Iris pigment epithelial cell (primary cell): Measurements from ENCODE around the gene MYOCOS.
"Not testable (repeated sequence)": the region's sequence is repeated elsewhere in the genome, so short reads cannot be mapped to it uniquely, and the experiment has no call there.

ENCODE experiments used
- DNase-seq: peaks from one replicate; pipeline ENCODE4 v3.0.0-alpha.2; 2011; ENCODE audit warnings: low read depth

Gene MYOCOS, protein sequence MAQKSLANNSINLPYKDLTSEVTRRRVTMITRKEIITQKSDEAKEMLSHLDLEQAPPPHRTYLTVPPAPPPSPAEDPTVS

DNA sequence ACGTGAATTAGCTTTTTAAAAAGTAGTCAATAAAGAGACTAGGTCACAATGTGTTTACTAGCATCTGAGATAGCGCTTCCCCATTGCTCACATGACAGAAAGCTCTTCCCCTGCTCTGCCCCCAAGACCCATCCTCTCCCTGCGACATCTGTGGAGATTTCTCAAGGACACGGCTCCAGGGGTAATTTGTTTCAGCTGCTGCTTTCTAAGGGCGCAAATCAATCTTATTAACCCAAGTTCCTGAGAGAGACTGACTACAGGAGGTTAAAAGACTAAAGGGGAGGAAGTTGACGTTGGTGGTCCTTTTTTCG lies at the start of gene MYOCOS:
MYOCOS (plus strand) TSS at position 92 of the 311 bp plus-strand sequence. CDS start 1,641 bp downstream, outside the sequence.
- no peak for DNase-seq

DNA sequence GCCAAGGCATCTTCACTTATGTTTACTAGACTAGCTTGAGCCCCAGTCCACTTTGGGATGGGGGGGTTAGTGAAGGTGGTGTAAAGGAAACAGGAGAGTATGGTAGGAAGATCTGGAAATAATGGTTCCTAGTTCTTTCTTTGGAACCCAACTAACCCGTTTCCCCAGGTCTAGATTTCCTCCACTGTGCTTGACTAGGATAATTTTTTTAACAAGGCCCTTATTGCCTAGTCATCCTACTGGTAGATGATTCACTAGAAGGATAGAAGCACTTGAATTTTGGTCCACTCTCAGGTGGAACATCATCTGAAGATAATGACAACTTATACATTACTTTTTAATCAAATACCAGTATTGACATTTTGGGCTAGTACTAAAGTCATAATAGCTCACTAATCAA lies 45.9 kb upstream of the MYOCOS start:
- no peak for DNase-seq

DNA sequence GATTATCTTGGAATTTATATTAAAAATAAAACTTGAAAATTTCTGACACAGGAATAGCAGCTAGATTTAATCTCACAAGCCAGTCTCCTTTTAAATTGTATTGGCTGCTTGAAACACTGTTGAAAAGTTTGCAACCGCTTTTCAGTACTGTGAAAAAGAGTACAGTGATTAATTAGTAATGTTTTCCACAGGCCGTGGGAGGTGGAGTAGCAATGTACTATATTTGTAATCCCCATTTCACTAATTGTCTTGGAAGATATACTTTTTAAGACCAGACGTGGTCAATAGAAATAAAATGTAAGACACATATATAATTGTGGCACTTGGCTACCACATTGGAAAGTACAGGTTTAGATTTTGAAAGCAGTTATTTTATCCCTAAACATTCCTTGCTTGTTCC lies 40.8 kb upstream of the MYOCOS start:
- no peak for DNase-seq

DNA sequence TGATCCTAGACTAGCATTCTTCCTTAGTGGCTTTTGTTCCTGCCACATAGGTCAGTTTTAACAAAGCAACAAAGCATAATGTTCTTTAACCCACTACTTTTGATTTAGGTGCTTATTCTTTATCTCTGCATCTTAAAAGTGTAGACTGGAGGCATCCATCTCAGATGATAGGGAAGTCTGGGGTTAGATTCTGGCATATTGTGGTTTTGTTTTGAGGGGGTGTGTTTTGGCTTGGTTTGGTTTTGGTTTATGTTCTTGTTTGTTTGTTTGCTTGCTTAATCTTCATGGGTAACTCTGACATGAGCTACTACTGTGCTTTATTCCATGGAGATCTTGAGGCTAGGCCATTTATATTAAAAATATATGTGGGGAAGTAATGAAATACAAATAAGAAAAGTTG lies 40.3 kb upstream of the MYOCOS start:
- no peak for DNase-seq

DNA sequence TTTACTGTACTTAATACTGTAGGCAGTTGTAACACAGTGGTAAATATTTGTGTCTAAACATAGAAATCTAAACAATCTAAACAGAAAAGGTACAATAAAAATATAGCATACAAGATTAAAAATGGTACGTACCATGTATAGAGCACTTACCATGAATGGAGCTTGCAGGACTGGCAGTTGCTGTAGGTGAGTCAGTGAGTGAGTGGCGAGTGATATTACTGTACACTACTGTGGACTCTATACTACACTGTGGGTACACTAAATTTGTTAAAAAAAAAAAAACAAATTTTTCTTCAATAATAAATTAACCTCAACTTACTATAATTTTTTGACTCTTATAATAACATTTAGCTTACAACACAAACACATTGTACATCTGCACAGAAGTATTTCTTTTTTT lies 39.5 kb upstream of the MYOCOS start:
- DNase-seq: no peak

DNA sequence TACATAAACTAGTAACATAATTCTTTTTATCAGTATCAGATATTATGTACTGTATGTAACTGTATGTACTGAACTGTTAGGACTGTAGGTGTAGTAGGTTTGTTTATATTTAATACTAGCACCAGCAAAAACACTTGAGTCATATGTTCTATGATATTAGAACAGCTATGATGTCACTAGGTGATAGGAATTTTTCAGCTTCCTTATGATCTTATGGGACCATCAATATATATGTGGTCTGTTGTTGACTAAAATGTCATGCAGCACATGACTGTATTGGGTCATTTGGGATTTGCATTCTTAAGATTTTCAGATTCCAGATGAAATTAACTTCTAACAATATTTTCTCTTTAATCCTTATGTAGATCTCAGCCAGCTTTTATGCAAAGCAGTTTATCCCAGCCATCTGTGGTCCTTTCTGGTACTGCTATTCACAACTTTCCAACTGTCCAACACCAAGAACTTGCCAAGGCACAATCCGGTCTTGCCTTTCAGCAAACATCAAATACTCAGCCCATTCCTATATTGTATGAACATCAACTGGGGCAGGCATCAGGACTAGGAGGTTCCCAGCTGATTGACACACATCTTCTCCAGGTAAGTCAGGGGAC lies 38.3 kb upstream of the MYOCOS start:
- DNase-seq: peak; percentile 62

DNA sequence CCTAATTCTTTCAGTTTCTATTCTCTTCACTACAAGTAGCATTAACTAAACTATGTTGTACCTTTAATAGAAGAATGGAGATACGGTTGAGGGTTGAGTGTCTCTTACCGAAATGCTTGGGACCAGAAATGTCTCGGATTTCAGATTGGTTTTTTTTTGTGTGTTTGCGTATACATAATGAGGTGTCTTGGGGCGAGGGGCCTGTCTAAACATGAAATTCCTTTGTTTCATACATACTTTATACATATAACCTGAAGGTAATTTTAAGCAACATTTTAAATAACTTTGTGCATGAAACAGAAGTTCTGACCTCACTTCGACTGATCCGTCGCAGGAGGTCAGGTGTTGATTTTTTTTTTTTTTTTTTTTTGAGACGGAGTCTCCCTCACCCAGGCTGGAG lies 36.3 kb upstream of the MYOCOS start:
- no peak for DNase-seq

DNA sequence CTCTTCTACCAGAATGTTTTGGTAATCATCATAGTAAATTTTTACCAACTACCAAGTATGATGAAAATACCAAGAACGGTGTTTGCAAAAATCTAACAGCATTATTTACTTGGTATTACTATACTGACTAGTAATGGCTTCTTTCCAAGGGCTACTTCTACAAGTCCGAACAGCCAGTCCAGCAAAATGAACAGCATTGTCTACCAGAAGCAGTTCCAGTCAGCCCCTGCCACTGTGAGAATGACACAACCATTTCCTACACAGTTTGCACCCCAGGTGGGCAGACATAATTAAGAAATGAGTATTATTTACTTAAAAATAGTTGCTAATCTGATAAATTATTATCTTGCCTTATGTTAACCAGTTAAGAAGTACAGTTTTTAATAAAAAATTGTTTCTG lies 33.8 kb upstream of the MYOCOS start:
- no peak for DNase-seq

DNA sequence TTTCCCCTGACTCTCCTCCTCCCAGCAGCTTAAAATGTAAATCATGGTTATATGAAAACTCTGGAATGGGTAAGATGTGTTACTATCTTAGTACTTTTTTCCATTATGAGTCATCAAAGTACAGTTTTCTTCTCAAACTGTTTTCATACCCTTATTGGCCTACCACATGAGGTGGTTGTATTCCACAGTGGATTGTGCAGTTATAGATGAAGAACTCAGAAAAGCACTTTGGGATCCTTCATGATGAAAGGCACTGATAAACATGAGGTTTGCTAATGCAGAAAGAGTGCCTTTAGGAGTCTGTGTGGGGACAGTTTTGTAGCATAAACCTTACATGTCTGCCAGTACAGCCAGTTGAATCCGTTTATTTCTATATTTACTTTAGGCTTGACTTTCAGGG lies 32.0 kb upstream of the MYOCOS start:
- DNase-seq: peak; percentile 73

DNA sequence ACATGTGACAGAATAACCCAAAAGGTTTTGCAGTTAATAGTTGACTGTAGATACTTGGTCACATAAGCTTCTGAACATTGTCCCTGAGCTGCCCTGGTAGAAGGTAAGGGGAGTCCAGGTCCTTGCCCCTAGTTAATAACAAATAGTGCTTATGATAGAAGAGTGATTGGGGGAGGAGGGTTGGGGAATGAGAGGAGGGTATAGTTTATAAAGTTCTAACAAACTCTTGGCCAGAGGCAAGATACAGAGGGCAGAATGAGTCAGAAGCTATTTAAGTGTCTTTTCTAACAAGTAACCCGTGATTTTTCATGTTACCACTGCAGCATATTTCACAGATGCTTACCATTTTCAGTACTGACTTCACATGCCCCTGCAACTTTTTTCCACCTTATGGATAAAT lies 26.7 kb upstream of the MYOCOS start:
- peak; percentile 36 for DNase-seq

DNA sequence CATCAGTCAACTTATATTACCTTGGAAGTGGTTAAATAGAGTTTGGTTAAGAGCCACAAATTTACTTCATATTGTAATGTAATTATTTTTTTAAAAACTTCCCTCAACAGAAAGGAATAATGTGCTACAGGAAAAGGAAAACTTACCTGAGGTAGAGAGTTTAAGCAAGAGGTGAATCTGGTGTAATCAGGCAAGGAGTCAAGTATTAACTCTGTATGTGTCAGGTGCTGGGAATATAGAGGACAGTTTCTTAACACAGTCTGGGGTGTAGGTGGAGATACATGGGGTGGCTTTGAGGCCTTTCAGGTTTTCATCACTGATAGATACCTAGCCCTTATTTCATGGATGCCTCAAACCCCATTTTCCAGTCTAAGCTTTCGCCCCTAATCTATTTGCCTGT lies 25.9 kb upstream of the MYOCOS start:
- DNase-seq: no peak

DNA sequence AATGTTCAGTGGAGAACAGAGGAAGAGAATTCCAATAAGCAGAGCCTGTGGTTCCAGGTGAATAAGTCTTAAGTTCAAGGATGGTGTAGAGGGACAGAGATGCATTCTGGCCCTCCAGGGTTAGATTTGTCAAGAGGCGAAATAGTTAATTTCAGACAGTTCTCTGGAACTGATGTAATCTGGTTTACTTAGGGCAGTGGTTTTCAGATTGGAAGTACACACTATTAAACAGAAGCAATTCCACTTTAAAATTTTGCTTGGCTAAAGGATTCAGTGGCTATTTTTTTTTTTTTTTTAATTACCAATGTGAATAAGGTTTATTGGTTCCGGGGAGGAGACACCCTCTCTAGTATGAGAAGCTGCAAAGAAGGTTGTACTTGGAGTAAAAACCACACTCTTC lies 25.3 kb upstream of the MYOCOS start:
- no peak for DNase-seq

DNA sequence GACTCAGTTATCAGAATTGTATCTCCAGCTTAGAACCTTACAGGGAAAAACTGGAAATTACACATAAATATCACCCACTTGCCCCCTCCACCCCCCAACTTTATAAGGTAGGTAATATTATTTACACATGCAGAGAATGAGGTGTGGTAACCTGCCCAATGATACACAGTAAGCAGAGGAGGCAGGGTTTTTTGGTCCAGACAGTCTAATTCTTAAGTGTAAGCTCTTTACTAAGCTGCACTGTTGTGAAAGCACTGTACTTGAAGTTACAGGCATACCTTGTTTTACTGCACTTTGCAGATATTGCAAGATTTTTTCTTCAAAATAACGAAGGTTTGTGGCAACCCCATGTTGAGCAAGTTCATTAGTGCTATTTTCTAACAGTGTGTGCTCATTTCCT lies 24.8 kb upstream of the MYOCOS start:
- no peak for DNase-seq

DNA sequence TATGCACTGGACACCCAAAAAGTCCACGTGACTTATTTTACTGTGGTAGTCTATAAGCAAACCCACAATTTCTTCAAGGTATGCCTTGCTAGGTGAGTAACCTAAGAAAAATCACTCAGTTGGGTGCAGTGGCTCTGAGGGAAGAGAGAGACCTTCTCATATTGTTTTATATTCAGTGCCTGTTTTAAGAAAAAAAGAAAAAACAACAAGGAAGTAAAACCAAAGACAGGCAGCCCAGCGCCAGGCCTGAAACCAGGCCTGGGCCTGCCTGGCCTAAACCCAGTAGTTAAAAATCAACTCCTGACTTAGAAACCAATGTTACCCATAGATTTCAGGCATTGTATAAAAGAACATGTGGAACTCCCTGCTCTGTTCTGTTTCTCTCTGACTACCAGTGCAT lies 21.7 kb upstream of the MYOCOS start:
- DNase-seq: not testable (repeated sequence)

DNA sequence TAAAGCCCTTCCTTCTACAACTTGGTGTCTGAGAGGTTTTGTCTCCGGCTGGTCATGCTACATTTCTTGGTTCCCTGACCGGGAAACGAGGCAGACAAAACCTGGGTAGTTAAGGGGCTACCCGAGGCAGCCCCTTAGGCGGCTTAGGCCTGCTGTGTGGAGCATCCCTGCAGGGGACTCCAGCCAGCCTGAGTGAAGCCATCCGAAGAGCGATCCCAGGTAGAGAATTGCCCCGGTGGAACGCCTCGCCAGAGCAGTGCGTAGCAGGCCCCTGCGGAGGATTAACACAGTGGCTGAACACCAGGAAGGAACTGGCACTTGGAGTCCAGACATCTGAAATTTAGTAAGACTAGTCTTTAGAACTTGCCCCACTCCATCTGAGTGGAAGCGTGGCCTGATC lies 21.2 kb upstream of the MYOCOS start:
- no peak for DNase-seq

DNA sequence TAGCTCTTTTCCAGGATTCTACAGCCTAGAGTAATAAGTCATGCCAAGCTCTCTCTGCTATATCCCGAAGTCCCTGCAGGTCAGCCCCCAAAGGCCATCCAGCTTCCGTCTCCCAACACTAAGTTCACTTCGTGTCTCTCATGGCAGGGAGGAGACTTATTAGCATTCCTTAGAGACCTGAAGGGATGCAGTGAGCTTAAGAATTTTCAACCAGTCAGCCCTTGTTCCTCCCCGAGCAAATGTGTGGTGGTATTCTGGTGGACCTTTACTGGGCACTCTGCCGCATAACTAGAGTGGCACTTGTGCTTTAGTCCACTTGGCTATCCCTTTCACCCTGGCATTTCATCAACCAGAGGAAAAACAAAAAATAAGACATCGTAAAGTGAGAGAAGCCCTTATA lies 19.0 kb upstream of the MYOCOS start:
- not testable (repeated sequence) for DNase-seq

DNA sequence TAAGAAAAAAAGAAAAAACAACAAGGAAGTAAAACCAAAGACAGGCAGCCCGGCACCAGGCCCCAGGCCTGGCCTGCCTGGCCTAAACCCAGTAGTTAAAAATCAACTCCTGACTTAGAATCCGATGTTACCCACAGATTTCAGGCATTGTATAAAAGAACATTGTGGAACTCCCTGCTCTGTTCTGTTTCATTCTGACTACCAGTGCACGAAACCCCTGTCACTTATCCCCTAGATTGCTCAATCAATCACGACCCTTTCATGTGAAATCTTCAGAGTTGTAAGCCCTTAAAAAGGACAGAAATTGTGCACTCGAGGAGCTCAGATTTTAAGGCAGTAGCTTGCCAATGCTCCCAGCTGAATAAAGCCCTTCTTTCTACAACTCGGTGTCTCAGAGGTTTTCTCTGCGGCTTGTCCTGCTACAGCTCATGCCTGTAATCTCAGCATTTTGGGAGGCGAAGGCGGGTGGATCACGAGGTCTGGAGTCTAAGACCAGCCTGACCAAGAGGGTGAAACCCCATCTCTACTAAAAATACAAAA lies 15.6 kb upstream of the MYOCOS start:
- DNase-seq: no peak

DNA sequence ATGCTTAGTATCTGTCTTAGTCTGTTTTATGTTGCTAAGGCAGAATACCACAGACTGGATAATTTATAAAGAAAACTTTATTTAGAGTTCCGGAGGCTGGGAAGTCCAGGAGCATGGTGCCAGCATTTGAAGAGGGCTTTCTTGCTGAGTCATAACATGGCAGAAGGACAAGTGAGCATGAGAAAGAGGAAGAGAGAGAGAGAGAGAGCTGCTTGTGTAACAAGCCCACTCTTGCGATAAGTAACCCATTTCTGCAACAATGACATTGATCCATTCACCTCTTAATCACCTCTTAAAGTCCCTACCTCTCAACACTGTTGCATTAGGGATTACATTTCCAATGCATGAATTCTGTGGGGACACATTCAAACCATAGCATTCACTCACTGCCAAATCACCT lies 11.7 kb upstream of the MYOCOS start:
- peak; percentile 16 for DNase-seq

DNA sequence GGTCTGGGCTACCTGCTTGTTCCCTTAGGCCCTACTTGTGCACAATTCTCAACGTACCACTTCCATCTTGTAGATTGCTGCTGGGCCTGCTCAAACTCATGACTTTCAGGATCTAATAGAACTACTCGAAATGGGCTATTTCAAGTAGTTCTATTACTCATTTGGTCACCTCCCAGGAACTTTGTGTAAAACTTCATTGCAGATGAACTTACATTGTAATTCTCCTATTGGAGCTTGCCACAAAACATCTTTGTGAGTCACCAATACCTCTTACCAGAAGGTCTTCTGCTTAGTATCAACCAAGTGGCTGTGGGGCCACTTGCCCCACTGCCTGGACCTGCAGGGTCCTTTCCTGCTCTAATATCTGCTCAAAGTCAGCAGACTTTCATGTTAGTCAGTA lies 10.7 kb upstream of the MYOCOS start:
- peak; percentile 57 for DNase-seq

DNA sequence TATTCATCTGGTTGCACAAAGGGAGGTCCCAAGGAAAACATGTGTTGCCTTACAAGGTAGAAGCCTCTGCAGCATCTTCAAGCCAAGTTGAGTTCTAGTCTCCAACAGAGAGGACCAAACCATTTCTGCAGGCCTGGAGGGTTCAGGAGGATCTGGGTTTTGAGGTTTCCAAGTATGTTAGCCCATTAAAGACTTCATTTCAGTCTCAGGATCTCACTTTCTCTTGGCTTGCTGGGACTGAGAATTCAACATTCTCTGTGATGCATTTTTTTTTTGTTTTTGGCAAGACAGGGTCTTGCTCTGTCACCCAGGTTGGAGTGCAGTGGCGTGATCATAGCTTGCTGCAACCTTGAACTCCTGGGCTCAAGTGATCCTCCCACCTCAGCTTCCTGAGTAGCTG lies 8.8 kb upstream of the MYOCOS start:
- no peak for DNase-seq

DNA sequence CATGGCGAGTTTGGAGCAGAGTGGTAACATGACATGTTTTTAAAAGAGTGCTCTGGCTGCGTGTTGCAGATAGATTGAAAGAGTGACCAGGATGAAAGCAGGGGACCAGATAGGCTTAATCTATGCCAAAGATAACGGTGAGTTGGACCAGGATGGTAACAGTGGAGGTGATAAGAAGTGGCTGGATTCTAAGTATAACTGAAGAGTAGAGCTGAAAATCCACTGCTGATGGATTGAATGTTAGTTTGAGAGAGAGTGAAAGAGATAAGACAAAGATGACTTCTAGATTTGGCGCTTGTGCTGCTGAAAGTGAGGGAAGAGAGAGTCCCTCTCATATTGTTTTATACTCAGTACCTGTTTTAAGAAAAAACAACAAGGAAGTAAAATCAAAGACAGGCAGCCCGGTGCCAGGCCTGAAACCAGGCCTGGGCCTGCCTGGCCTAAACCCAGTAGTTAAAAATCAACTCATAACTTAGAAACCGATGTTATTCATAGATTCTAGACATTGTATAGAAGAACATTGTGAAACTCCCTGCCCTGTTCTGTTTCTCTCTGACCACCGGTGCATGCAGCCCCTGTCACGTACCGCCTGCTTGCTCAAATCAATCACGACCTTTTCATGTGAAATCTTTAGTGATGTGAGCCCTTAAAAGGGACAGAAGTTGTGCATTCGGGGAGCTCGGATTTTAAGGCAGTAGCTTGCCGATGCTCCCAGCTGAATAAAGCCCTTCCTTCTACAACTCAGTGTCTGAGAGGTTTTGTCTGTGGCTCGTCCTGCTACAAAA lies 6.7 kb upstream of the MYOCOS start:
- not testable (repeated sequence) for DNase-seq

DNA sequence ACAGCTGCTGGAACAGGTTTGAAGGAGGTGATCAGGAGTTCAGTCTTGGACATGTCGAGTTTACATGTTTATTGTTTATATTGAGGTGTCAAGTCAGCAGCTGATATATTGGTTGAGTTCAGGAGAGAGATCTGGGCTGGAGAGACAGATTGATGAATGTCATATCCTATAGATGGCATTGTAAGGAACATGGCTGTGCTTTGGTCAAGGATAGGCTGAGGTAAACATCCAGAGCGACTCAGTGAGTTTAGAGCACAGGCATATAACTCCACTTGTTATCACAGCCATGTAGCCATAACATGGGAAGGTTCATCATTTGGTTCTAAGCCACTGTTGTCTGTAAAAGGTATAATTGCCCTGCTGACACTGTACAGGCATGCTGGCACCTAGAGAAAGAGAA lies 5.5 kb upstream of the MYOCOS start:
- no peak for DNase-seq

DNA sequence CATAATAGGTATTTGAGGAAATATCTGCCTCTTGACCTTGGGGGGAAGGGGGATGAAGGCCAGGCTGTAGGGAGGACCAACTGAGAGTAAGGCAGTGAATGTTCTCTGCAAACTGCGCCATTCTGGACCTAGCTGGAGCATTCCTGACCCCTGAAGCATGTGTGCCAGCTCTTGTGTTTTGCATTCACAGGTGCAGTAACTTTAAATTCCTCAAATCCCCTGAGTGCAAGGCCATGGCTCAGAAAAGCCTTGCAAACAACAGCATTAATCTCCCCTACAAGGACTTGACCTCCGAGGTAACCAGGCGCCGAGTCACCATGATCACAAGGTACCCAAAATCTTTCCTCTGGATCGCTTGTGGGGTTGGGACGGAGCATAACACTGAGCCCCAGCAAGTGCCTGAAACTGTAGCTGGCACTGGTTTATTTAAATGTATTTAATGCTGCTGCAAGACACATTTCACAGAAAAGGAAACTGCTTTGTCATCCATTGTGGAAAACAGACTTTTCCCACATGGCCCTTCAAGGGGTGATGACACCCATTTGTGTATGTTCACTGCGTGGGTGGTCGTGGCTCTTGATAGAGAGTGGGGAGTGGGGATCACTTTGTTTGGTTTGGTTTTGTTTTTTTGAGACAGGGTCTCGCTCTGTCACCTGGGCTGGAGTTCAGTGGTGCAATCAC lies 1.7 kb downstream of the MYOCOS start:
- no peak for DNase-seq
